ENCODE measurements around the gene BMERB1.
"Not testable (repeated sequence)": the region's sequence is repeated elsewhere in the genome, so short reads cannot be mapped to it uniquely, and the experiment has no call there.

Gene BMERB1

DNA sequence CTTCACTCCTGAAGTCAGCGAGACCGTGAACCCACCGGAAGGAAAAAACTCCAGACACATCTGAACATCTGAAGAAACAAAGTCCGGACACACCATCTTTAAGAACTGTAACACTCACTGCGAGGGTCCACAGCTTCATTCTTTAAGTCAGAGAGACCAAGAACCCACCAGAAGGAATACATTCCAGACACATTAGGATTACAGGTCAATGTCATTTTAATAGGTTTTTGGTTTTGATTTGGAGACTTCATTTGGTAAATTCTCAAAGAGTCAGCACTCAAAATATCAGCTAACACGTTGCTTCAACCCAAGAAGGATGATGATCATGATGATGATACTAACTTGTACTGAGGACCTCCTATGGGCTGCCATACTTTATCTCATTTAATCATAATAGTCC lies 7.6 kb upstream of the BMERB1 start:
- DNase-seq = no peak

DNA sequence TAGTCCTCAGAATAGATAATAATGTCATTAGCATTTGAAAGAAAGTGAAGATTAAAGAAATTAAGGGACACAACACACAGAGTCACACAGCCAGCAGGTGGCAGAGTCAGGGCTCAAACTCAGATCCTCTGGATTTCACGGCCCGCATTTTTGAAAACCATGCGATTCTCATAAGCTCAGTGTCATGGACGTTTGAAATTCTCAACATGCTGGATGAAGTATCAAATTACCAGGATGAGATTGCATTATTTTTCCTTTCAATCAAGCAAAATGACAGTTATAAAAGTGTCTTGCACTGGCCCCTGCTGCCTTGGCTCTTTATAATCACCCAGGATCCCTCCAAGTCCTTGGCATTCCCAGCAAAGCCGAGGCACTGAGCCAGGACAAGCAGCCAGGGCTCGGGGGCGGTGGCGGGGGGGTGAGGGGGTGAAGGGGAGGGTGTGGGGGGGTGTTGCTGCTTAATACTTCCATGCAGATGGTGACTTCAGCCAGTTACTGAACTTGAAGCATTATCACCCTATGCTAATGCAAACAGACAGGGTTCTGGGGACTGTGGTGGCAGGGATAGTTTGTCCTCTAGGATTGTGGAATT lies 6.6 kb upstream of the BMERB1 start:
- no peak for DNase-seq

DNA sequence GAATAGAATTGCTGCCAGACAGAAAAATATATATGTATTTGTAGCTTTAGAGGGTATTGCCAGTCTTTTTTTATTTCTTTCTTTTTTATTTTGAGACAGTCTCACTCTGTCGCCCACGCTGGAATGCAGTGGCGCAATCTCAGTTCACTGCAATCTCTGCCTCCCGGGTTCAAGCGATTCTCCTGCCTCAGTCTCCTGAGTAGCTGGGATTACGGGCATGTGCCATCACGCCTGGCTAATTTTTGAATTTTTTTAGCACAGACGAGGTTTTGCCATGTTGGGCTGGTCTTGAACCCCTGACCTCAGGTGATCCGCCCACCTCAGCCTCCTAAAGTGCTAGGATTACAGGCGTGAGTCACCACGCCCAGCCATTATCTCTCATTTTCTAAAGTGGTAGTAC lies 3.5 kb upstream of the BMERB1 start:
- not testable (repeated sequence) for DNase-seq

DNA sequence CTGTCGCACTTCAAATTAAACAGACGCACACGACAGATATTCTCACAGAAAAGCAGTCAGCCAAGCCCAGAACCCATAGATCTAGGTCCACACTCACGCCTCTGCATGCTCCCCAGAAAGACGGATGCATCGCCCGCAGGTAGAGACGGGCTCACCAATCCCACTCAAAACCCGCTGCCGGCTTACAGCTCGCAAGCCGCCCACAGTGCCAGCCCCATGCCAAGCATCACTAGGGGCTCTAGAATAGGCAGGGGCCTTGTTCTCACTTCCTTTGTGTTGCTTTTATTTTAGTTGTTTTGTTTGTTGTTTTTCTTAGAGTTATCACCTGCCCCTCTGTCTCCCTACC lies 336 bp upstream of the BMERB1 start:
- DNase-seq = no peak

DNA sequence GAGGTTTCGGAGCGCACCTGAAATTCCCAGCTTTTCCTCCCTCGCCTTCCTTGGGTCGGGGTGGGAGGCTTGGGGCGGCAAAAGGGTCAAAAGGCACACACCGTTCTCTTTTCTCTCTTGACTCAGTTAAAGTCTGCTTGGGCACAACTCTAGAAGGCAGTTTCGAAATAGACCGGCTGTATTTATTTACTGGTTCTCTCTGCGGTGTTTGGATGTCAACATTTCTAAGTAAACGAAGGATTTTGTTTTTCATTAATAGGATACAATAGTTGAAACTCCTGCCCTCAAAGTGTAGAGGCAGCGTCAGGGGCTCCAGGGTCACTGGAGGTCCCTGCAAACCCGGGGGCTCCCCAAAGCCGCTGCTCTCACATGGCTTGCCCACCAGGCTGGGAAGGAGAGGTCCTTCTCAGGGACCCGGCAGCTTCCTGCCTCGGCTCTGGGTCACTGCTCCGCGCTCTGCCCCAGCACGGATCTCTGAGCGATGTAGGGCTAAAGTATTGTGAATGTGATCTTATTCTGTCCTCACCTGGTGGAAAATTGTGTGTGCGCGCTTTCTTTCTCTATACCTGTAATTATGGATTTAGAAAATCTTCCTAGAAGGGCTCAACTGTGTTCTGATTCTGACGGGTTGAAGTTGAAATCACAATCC lies 952 bp downstream of the BMERB1 start:
- DNase-seq = no peak

DNA sequence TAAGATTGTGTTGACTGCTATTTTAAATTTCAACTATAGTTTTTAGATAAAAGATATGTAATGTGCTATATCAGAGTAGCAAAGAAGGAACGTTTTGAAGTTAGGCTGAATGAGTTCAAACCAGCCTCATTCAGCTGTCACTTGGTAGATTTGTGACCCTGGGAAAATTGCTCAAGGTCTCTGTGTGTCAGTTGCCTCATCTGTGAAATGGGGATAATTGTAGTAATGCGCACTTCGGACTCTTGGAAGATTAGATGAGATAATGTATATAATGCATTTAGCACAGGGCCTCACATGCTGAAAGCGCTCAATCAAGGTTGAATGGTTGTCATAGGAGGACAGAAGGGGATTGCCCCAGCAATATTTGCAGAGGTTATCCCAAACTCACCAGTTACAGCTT lies 4.7 kb downstream of the BMERB1 start:
- no peak for DNase-seq

DNA sequence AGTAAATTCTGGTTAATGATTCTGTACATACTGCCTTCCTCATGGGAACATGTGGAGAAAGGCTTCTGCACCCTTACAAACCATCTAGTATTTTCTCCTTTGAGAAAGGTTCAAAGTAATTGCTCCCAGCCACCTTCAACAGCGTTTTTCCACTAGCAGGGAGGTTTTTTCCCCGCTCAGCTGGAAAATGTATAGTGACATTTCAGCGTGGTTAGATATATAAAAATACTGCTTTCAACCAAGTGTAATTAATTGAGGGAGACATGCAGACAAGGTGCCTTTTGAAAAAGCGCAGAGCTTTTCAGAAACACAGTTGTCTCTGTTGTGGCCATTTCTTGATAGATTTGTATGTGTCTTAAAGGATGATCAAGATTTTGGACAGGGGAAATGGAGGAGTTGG lies 5.1 kb downstream of the BMERB1 start:
- no peak for DNase-seq

DNA sequence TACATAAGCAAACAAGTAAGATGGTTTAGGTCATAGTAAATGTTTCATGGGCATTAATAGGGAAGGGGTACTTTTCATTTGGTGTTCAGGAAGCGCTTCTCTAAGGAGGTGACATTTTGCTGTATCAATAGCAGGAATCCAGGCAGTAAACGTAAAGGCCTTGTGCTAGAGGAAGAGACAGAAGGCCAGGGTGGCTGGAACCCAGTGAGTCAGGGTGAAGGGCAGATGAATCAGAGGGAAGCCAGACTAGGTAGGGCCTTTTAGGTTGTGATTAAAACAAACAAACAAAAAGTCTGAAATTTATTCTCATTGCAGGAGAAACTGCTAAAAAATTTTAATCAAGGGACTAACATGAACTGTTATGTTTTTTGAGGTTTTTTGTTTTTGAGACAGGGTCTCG lies 6.5 kb downstream of the BMERB1 start:
- no peak for DNase-seq

DNA sequence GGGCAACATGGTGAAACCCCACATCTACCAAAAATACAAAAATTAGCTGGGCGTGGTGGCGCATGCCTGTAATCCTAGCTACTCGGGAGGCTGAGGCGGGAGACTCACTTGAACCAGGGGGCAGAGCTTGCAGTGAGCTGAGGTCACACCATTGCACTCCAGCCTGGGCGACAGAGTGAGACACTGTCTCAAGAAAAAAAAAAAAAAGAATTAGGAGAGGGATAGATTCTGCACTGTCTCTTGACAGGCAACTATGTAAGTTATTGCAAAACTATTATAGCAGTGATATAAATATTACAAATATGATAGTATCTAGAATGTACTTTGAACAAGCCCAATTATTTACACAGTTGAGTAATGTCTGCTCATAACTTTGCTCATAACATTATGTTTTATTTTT lies 7.8 kb downstream of the BMERB1 start:
- DNase-seq = not testable (repeated sequence)

DNA sequence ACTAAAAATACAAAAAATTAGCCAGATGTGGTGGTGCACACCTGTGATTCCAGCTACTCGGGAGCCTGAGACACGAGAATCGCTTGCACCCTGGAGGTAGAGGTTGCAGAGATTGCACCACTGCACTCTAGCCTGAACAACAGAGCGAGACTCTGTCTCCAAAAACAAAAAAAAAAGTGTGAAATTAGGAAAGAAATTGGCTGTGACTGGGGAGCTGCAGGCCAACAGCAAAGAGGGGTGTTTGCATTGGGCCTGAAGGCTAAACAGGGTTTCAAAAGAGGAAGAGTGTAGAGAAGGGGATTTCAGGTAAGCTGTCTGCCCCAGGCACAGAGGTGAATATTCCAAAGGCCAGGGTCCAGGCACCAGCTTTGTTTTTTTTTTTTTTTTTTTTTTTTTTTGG lies 9.4 kb downstream of the BMERB1 start:
- DNase-seq = no peak

DNA sequence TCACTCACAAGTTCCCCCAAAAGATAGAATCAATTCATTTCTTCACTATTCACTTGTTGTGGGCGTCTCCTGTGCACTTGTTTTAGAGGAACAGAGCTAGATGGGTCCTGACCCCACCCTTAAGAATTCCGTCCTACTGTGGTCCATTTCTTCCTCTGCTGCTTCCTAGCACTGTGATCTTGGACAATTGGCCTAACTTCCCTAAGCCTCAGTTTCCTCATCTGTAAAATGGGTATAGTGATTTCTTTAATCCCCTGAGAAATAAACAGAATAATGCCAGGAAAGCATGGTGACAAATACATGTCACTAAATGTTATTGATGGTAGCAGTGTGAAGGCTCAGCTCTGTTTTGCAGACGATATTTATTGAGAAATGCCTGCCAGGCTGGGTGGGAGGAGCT lies 9.9 kb downstream of the BMERB1 start:
- DNase-seq = no peak

DNA sequence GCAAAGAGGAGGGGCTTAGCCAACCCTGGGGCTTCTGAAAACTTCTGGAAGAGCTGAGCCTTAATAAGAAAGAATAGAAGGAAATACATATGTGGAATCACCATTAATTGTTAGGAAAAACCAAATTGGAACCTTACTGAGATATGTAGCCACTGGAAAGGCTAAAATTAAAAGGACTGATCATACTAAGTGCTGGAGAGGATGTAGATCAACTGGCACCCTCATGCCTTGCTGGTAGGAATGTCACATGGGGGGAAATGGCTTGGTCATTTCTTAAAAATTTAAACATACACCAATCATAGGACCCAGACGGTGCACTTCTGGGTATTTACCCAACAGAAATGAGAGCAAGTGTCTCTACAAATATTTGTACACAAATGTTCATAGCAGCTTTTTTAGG lies 11.1 kb downstream of the BMERB1 start:
- no peak for DNase-seq

DNA sequence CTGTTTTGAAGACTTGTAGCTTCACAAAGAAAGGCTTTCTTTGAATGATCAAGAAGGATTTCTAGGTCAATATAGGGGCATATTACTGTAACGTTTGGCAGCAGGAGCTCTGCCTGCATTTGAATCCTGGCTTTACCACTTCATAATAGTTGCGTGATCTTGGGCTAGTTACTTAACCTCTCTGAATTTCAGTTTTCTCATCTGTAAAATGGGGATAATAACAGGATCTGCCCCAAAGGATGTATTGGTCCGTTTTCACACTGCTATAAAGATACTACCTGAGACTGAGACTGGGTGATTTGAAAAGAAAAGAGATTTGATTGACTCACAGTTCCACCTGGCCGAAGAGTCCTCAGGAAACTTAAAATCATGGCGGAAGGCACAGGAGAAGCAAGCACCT lies 12.5 kb downstream of the BMERB1 start:
- DNase-seq = no peak

DNA sequence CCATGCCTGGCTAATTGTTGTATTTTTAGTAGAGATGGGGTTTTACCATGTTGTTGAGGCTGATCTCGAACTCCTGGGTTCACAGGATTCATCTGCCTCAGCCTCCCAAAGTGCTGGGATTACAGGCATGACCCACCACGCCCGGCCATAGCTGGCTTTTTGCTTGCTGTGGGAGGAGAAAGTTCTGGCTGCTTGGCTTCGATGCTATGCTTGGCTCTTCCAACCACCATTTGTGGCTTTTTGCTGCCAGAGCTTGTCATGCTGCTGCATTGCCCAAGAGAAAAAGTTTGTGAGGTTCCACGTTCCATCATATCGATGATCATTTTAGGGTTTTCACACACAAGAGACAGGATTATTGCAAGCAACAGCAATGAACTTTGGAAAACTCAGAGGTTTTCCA lies 16.2 kb downstream of the BMERB1 start:
- no peak for DNase-seq

DNA sequence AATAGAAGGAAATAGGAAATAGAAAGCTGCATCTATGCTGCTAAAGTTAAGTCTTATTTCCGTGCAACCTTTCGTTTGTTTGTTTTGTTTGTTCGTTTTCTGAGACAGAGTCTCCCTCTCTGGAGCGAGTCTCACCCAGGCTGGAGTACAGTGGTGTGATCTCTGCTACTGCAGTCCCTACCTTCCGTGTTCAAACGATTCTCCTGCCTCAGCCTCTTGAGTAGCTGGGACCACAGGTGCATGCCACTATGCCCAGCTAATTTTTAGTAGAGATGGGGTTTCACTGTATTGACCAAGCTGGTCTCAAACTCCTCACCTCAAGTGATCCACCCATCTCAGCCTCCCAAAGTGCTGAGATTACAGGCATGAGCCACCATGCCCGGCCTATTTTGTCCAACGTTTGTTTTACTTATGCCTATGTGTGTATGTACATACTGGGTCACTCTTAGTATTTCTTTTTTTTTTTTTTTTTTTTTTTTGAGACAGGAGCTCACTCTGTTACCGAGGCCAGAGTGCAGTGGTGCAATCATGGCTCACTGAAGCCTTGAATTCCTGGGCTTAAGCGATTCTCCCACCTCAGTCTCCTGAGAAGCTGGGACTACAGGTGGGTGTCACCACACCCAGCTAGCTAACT lies 16.8 kb downstream of the BMERB1 start:
- DNase-seq = no peak

DNA sequence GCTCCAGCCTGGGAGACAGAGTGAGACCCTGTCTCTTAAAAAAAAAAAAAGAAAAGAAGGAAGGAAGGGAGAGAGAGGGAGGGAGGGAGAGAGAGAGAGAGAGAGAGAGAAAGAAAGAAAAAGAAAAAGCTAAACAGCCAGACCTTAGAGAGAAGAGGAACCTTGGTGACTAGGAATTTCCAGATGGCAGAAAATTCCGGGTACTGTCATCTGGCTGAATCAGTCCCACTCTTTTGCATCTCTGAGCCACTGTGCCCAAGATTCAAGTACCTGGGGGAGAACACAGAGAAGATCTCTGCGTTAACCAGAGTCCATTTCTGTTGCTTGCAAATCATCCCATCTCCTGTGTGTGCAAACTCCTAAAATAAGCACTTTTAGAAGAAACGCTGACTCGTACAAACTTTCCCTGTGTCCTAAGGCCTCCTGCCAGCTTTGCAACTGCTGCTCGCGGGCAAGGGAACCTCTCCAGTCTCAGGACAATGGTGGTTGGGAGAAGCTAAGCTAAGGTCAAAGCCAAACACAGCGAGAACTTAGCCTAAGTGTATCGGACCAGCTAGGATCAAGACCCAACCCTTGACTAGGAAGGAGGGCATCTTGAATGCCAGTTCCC lies 18.0 kb downstream of the BMERB1 start:
- DNase-seq = no peak

DNA sequence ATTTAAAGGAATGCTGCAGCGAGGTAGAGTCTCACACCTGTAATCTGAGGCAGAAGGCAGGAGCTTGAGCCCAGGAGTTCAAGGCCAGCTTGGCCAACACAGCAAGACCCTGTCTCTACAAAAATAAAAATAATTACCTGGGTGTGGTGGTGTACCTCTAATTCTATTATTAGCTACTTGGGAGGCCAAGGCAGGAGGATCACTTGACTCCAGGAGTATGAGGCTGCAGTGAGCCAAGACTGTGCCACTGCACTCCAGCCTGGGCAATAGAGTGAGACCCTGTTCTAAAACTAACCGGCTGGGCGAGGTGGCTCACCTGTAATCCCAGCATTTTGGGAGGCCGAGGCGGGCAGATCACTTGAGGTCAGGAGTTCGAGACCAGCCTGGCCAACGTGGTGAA lies 18.9 kb downstream of the BMERB1 start:
- not testable (repeated sequence) for DNase-seq

DNA sequence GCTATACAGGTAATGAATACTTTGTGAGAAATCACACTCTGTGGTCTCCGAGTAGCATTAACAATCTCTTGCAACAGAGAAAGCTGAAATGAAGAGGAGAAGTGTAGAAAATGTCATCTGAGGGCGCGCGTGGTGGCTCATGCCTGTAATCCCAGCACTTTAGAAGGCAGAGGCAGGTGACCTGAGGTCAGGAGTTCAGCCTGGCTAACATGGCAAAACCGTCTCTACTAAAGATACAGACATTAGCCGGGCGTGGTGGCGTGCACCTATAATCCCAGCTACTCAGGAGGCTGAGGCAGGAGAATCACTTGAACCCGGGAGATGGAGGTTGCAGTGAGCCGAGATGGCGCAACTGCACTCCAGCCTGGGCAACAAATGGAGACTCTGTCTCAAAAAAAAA lies 20.5 kb downstream of the BMERB1 start:
- DNase-seq = not testable (repeated sequence)

DNA sequence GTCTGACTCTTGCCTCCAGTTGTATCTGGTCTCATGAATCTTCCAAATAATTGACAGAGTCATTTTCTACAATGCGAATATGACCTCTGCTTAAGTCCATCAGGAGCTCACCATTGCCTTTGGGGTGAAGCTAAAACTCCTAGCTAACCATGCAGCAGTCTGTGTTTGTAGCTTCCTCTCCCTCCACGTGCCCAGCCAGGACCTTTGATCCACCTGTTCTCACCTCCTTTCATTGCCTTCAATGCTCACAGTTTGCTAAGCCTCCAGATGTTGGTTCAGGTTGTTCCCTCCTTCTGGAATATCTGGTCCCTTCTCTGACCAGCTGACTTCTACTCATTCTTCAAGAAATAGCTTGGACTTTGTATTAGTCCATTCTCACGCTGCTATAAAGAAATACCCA lies 23.0 kb downstream of the BMERB1 start:
- DNase-seq = no peak

DNA sequence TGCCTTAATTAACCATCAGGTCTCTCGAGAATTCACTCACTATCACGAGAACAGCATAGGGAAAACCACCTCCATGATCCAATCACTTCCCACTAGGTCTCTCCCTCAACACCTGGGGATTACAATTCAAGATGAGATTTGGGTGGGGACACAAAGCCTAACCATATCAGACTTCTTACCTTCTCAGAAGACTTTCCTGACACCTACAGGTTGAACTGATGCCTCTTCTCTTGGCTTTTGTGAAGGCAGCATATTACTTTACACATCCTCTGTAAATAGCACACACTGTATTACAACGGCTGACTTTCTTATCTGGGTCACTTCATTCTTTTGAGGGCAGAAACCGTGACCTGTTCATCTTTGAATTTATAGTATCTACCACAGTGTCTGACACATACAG lies 23.6 kb downstream of the BMERB1 start:
- no peak for DNase-seq

DNA sequence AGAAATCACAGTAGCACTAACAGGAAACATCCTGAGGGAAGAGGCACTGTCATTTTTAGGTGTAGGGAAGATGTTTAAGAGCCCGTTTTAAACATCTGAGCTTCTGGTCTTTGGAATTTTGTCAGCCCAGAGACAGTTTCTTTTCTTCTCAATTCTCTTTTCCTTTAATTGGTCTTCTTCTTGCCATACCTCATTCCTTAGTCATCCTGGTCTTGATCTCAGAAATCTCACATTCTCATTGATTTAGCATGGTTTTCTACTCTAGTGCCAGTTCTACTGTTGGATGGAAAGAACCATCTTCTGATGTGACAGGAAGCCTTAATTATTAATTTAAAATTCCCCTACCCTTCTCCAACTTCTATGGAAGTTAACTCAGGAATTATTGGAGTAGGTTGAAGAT lies 25.4 kb downstream of the BMERB1 start:
- DNase-seq = no peak

DNA sequence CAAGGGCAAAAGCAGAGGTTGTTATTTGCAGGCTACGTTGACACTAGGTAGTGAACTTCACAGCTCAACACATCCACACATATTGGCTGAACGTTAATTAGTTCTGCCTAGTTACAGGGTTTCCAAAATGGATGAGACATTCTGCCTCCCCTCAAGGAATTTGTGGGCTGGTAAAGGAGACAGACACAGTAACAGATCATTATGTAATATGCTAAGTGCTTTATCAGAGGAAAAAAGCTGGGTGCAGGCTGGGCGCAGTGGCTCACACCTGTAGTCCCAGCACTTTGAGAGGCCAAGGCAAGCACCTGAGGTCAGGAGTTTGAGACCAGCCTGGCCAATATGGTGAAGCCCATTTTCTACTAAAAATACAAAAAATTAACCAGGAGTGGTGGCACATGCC lies 26.2 kb downstream of the BMERB1 start:
- DNase-seq = no peak

DNA sequence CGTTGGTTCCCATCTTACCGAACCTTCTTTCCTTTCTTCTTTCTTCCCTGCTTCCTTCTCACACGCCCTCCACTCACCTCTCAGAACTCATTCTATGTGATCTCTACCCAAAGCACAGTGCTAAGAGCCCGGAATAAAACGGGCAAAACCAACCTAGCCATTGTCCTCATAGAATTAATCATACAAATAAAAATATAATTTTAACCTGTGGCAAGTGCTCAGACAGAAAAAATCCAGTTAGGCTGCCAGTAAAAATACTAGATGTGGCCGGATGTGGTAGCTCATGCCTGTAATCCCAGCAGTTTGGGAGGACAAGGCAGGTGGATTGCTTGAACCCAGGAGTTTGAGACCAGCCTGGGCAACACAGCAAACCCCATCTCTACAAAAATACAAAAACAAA lies 27.0 kb downstream of the BMERB1 start:
- no peak for DNase-seq

DNA sequence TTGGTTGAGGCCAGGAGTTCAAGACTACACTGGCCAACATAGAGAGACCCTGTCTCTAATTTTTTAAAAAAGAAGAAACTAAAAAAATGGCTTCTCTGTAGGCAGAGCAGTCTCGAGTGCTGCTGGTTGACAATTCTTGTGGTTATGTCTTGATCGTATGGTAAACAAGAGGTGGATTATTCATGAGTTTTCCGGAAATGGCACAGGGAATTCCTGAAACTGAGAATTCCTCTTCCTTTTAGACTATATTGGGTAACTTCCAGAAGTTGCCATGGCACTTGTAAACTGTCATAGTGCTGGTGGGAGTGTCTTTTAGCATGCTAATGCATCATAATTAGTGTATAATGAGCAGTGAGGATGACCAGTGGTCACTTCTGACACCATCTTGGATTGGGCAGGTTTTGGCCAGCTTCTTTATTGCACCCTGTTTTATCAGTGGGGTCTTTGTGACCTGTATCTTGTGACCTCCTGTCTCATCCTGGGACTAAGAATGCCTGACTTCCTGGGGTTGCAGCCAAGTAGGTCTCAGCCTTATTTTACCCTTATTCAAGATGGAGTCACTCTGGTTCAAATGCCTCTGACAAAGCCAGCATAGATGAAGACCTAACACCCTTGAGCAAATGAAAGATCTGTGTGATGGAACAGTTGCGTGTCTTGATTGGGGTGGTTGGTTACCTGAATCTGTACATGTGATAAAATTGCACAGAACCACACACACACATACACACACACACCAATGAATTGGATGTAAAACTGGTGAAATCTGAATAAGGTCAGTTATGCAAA lies 30.2 kb downstream of the BMERB1 start:
- no peak for DNase-seq
